ENCODE measurements around the gene FOXB1. TPM values are rescaled to one million over a fixed set of nuclear protein-coding genes. Genes with fewer than 3 reads are reported as not detected.

The FOXB1 gene
- total RNA-seq (2022) (not detected in 2 replicates), Bru-seq, nascent RNA (percentile 8 among the genes with signal in this experiment), BruChase-seq, experiment 1, labeled RNA remaining after a 6-hour chase (not detected), BruChase-seq, experiment 2, labeled RNA remaining after a 2-hour chase (not detected)
- long read RNA-seq, result 0 reads

DNA sequence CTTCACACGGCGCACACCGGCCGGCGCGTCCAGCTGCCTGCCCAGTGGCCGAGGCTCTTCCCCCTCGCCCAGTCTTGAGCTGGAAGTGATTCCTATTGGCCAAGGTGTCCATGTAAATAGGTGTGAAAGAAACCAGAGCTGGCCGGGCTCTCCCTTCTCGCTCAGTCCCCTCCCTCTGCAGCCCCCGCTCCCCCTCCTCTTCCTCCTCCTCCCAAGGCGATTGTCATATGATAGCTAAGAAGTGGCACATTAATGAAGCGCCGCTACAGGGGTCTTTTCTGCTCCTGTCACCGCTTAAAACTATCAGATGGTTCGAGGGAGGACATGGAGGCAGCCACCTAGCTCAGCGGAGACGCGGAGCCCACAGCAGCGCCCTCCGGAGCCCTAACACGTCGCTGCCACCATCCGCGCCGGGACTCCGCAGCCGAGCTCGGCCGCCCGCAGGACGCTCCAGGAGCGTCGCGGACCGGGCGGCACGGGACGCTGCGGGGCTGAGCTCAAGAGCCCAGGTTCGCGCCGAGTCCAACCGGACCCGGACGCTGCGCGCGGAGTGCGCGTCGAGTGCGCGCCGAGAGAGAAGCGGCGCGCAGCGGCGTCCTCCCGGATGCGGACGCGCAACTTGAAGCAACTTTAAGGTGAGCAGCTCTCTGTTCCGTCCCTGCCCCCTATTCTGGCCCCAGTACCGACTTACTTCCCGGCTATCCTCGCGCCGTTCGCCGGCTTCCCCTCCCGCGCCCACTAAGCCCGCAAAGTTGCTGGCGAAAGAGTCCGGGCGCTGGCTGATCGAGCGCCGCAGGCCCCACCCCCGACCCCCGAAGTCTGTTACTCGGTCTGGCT lies at the start of gene FOXB1:
Gene FOXB1 (plus strand): TSS at position 303 of the 837 bp plus-strand sequence. CDS start 653 bp downstream, outside the sequence.
- Mint-ChIP-seq H3K4me3 (ENCODE audit: low read depth, unreplicated experiment) (peak within 1 kb of the TSS; percentile 97), H3K36me3 (ENCODE audit: insufficient read depth, unreplicated experiment) (peaks cover 27% of the 10 kb centered on the region), H3K27me3 (ENCODE audit: unreplicated experiment) (peaks cover 75% of the 10 kb centered on the region), H3K9me3 (ENCODE audit: low read depth, unreplicated experiment) (no peaks in the 10 kb centered on the region), H3K27ac (ENCODE audit: unreplicated experiment) (no peak within 1 kb of the TSS), H3K4me1 (ENCODE audit: low read depth, unreplicated experiment) (peaks cover 47% of the 10 kb centered on the region)
- CTCF ChIA-PET, result interaction anchor here (0.6 to 1.2 kb wide), 2 partner anchors 10 to 12 kb away, joined by 3 to 4 read pairs; no protein-coding TSS in a partner anchor
- BruUV-seq (replicated peaks), result no TSS peak
- TF ChIP-seq, protein P1, sequence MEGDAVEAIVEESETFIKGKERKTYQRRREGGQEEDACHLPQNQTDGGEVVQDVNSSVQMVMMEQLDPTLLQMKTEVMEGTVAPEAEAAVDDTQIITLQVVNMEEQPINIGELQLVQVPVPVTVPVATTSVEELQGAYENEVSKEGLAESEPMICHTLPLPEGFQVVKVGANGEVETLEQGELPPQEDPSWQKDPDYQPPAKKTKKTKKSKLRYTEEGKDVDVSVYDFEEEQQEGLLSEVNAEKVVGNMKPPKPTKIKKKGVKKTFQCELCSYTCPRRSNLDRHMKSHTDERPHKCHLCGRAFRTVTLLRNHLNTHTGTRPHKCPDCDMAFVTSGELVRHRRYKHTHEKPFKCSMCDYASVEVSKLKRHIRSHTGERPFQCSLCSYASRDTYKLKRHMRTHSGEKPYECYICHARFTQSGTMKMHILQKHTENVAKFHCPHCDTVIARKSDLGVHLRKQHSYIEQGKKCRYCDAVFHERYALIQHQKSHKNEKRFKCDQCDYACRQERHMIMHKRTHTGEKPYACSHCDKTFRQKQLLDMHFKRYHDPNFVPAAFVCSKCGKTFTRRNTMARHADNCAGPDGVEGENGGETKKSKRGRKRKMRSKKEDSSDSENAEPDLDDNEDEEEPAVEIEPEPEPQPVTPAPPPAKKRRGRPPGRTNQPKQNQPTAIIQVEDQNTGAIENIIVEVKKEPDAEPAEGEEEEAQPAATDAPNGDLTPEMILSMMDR (IDR thresholded peaks at IDR 0.05; ENCODE audit: unreplicated experiment), result no peak
- intact Hi-C loops (cut with micrococcal nuclease; ENCODE audit: unreplicated experiment), result no loop called here
- DNase-seq, result no peak

DNA sequence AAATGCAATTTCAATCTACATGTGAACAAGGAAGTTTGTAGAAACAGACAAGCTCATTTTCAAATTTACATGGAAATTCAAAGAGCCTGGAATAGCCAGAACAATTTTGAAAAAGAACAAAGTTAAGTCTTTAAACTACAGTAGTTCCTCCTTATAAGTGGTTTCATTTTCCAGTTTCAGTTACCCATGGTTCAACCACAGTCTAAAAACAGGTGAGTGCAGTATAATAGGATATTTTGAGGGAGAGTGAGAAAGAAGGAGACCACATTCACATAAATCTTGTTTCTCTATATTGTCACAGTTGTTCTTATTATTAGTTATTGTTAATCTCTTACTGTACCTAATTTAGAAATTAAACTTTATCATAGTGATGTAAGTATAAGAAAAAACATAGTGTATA lies 45.8 kb upstream of the FOXB1 start:
- BruUV-seq (replicated peaks), result no TSS peak
- Mint-ChIP-seq H3K4me1 (ENCODE audit: low read depth, unreplicated experiment) (peaks cover 14% of the 10 kb centered on the region), H3K9me3 (ENCODE audit: low read depth, unreplicated experiment) (peaks cover 9% of the 10 kb centered on the region), H3K36me3 (ENCODE audit: insufficient read depth, unreplicated experiment) (no peaks in the 10 kb centered on the region), H3K27ac (ENCODE audit: unreplicated experiment) (no peak overlapping the region), H3K4me3 (ENCODE audit: low read depth, unreplicated experiment) (no peak overlapping the region), H3K27me3 (ENCODE audit: unreplicated experiment) (no peaks in the 10 kb centered on the region)
- CTCF ChIA-PET, result interaction anchor here (0.6 kb wide), 1 partner anchor 49 kb away, joined by 4 read pairs; no protein-coding TSS in a partner anchor
- no peak for DNase-seq
- TF ChIP-seq, protein P1 (IDR thresholded peaks at IDR 0.05; ENCODE audit: unreplicated experiment), result no peak
- intact Hi-C loops (cut with micrococcal nuclease; ENCODE audit: unreplicated experiment), result no loop called here

DNA sequence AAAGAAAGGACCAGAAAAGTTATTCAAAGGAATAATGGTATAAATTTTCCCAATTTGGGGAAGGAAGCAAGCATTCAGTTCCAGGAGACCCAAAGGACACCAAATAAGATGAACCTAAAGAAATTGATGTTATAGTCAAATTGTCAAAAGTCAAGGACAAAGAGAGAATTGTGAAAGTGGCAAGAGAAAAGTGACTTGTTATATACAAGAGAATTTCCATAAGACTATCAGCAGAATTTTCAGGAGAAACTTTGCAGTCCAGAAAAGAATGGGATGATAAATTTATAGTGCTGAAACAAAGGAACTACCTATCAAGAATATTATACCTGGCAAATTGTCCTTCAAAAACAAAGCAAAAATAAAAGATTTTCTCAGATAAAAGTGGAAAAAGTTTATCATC lies 43.8 kb upstream of the FOXB1 start:
- H3K27me3 Mint-ChIP-seq (ENCODE audit: unreplicated experiment), result no peaks in the 10 kb centered on the region
- TF ChIP-seq, protein P1 (IDR thresholded peaks at IDR 0.05; ENCODE audit: unreplicated experiment), result no peak
- intact Hi-C loops (cut with micrococcal nuclease; ENCODE audit: unreplicated experiment), result no loop called here
- H3K4me3 Mint-ChIP-seq (ENCODE audit: low read depth, unreplicated experiment), result no peak overlapping the region
- H3K4me1 Mint-ChIP-seq (ENCODE audit: low read depth, unreplicated experiment), result no peaks in the 10 kb centered on the region
- H3K27ac Mint-ChIP-seq (ENCODE audit: unreplicated experiment), result no peak overlapping the region
- BruUV-seq (replicated peaks), result no TSS peak
- CTCF ChIA-PET, result interaction anchor here (0.6 to 0.9 kb wide), 2 partner anchors 23 to 177 kb away, joined by 3 read pairs; no protein-coding TSS in a partner anchor
- DNase-seq, result no peak
- no peaks in the 10 kb centered on the region for H3K36me3 Mint-ChIP-seq (ENCODE audit: insufficient read depth, unreplicated experiment)
- peaks cover 9% of the 10 kb centered on the region for H3K9me3 Mint-ChIP-seq (ENCODE audit: low read depth, unreplicated experiment)

DNA sequence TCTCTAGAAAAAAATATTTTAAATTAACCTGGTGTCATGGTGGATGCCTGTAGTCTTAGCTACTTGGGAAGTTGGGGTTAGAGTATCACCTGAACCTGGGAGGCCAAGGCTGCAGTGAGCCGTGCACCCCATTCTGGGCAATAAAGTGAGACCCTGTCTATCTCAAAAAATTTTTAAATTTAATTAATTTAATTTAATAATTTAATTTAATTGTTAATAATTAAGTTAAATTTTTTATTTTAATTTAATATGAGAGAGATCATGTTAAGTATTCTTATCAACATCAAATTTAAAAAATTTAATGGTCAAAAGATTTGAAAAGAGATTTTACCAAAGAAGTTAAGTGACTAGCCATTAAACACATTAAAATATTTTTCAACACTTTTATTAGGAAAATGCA lies 40.8 kb upstream of the FOXB1 start:
- no peak for DNase-seq
- Mint-ChIP-seq H3K9me3 (ENCODE audit: low read depth, unreplicated experiment) (peaks cover 9% of the 10 kb centered on the region), H3K27ac (ENCODE audit: unreplicated experiment) (no peak overlapping the region), H3K27me3 (ENCODE audit: unreplicated experiment) (no peaks in the 10 kb centered on the region), H3K4me3 (ENCODE audit: low read depth, unreplicated experiment) (no peak overlapping the region), H3K36me3 (ENCODE audit: insufficient read depth, unreplicated experiment) (no peaks in the 10 kb centered on the region), H3K4me1 (ENCODE audit: low read depth, unreplicated experiment) (no peaks in the 10 kb centered on the region)
- TF ChIP-seq, protein P1 (IDR thresholded peaks at IDR 0.05; ENCODE audit: unreplicated experiment), result no peak
- CTCF ChIA-PET, result no interaction called here
- BruUV-seq (replicated peaks), result no TSS peak
- intact Hi-C loops (cut with micrococcal nuclease; ENCODE audit: unreplicated experiment), result no loop called here

All from Calu3 (cell line).